Muscle of arm (tissue), 12 donors: ENCODE measurements around the gene CALU. TPM values are rescaled to one million over a fixed set of nuclear protein-coding genes. Genes with fewer than 3 reads are reported as not detected.

ENCODE experiments used
- DNase-seq: peaks from one replicate; pipeline ENCODE4 v3.0.0-alpha.2; 2013
- polyA plus RNA-seq, 12 donors: library from polyadenylated mRNA; unstranded; fragments of 120-200 nt; gene quantifications; one replicate each; pipeline ENCODE4 v1.2.1, GENCODE V29; 2013; ENCODE audit not compliant: insufficient read length in 12 of 12

Gene CALU
- polyA plus RNA-seq, 12 donors: 231 to 352 (median 285) TPM

- DNase-seq: no peak
Observed at GRCh38 chr7:128807191-128807590, 68.0 kb downstream of the CALU start.

DNA sequence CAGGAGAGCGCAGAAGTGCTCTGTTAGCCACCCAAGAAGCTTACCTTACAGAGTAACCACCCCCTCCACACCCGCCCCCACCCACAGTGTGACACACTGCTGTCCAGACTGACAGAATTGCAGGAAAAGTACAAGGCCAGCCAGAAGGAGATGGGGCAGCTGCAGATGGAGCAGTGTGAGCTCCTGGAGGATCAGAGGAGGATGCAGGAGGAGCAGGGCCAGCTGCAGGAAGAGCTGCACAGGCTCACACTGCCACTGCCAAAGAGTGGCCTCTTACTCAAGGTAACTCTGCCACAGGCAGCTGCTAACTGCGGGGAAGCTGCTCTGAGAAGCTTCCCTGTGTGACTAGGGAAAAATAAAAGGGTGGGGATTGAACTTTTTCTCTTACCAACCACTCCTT, 70.2 kb downstream of the CALU start:
- DNase-seq: no peak

DNA sequence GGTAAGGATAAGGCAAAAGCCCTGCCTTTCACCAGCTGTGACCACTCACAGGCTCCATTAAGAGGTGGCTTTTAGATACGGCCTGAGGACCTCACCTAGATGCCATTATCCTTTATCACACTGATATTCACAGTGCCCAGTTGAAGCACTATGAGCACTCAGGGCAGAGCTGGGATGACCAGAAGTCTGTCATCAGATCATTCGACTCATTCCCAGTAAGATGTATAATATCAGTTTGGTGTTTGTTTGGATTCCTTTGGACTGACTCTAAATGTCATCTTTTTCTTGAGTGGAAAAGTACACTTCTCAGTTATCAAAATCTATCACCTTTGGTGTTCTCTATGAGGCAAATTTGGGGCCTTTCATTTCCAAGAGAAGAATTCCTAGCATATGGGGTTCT, 71.3 kb downstream of the CALU start:
- DNase-seq: no peak

DNA sequence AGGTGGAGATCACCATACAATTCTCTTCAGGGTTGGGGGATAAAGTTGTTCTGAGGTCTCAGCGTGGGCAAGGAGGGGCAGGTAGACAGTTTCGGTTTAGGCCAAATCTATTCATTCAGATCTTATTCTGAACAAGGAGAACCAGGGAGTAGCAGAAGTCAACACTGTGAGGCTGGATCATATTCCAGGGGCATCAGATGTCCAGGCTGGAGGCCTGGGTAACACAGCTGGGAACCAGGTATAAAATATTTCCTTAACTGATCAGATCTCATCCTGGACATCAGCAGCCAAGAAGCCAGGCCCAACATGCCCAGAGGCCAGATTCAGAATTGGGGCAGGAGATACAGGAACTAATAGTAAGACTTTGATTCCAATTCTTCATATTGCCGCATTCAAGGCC, 71.8 kb downstream of the CALU start:
- DNase-seq: no peak

- no peak for DNase-seq
Observed at GRCh38 chr7:128811631-128812430, 72.7 kb downstream of the CALU start.

DNA sequence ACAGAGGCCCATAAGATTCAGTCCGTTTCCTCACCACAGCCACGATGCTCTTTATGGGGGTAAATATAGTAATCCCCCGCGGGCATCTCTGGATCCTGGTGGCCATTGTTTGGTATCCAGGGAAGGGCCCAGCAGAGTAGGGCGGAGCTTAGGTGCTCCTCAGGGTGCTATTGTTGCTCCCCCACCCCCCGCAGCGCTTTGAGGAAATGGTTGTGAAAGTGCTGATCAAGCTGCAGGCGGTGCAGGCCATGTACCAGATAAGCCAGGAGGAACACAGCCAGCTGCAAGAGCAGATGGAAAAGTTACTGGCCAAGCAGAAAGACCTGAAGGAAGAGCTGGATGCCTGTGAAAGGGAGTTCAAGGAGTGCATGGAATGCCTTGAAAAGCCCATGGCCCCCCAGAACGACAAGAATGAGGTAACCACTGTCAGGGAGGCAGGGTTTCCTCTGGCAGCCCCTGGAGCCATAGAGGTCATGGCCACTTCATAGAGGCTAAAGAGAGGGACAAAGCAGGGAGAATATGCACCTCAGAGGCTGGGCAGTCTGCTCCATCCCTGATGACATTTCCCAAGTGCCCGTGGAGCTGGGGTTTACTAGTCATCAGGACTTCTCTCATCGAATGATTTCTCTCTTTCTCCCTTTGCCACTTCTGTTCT, 73.5 kb downstream of the CALU start:
- no peak for DNase-seq

GRCh38 chr7:128814499-128814898, 75.3 kb downstream of the CALU start:
- DNase-seq: no peak

DNA sequence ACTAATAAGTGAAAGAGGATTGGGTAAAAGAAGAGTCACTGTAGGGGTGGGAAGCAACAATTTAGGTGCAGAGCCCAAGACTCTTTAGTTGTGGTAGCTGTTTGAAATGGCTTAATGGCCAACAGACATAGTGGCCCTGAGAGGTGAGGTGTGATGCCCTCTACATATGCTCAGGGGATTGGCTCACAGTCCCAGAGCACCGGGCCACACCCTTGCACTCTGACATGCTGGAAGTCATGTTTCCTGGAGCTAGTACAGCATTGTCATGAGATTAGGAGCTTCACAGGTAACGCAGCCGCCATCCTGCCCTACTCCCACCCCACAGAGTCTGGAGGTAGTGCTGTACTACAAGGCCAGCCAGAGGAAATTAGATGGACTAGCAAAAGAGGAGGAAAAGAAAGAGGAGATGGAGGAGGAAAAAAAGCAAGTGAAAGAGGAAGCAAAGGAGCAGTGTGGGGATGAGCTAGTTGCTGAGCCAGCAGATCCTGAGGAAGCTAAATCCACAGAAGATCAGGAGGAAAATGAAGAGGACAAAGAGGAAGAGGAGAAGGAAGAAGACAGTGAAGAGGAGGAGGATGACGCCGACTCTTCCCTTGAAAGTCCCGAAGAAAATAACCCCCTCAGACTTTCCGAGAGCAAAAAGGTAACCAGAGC, 76.3 kb downstream of the CALU start:
- DNase-seq: no peak

- DNase-seq: no peak
Observed at GRCh38 chr7:128818694-128819093, 79.5 kb downstream of the CALU start.

Other genes starting within 250 kb of the CALU start
- gene GARIN1A, start 67.1 kb upstream of the CALU start, polyA plus RNA-seq: 1 to 10 TPM in 8 of 12 donors, under 1 TPM in 2, not detected in 2; 0.84 to 4.4 (median 2.0) TPM
- 1 to 10 TPM in 10 of 12 donors, not detected in 2; 1.4 to 3.9 (median 2.4) TPM for gene OPN1SW, start 36.4 kb downstream of the CALU start, polyA plus RNA-seq
- 10 to 100 TPM in 10 of 12 donors, not detected in 2; 10.6 to 27.6 (median 19.1) TPM for gene CCDC136, start 52.6 kb downstream of the CALU start, polyA plus RNA-seq
- gene FLNC, start 91.0 kb downstream of the CALU start, polyA plus RNA-seq: 1,000 to 10,000 TPM in 1 of 12 donors, 100 to 1,000 TPM in 11; 192 to 1,098 (median 430) TPM
- gene ATP6V1F, start 123.5 kb downstream of the CALU start, polyA plus RNA-seq: 100 to 1,000 TPM in 9 of 12 donors, 10 to 100 TPM in 2, not detected in 1; 94.5 to 144 (median 109) TPM
- gene KCP, start 171.3 kb downstream of the CALU start, polyA plus RNA-seq: 1 to 10 TPM in 9 of 12 donors, under 1 TPM in 2, not detected in 1; 0.49 to 7.4 (median 1.4) TPM
- 1 to 10 TPM in 11 of 12 donors, not detected in 1; 1.4 to 9.5 (median 2.0) TPM for gene IRF5, start 198.6 kb downstream of the CALU start, polyA plus RNA-seq